ENCODE results near the gene AGBL5.

The AGBL5 gene

DNA sequence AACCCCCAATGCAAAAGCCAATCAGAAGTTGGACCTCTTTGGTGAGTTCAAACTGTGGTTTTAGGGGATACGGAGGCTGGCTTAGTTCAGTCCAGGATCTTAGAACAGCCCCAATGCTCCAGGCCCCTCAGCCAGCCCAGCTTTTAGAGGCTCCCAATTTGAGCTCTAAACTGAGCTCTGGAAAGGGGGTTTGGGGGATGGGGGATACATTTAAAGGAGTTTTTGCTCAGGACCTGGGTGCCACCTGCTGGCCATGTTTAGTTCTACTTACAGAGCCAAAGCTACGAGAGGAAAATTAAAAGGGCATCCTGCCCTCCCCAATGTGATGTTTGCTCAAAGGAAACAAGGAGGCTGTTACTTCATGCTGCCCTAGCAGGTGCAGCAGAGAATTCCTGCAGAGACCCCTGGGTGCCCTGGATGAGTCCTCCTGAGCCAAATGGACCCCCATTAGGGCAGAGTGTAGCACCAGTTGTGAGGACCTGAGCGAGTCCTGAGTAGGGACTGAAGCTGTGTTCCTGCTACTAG is 34.6 kb upstream of the AGBL5 start:
- no peak for TF ChIP-seq JUND (IDR thresholded peaks at IDR 0.05; ENCODE audit: low read depth)
- peak; percentile 38 to 72 for DNase-seq (ENCODE audit: low read depth in 1 of 2, low spot score in 1 of 2)
- in situ Hi-C loops (cut with HindIII; ENCODE audit: low pct_unique_long_range_greater_than_20kb, low sequenced_read_pairs): no loop called here

DNA sequence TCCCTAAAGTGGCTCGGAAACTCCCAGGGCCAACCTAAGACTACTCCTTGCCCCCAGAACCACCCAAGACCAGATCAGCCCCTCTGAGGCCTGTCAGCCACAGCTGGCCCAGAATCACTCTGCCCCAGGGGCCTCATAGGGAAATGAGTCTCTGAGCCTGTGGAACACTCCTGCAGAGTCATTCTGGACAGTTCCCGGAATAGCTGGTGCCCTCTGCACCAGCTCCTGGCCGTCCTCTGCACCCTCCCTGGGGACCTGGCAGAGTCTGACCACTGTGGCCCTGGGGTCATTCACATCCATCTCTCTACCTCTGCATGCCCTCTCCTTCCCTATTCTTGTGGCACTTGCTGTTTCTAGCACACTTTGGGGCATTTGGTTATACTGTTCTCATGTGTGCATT is 33.3 kb upstream of the AGBL5 start:
- in situ Hi-C loops (cut with HindIII; ENCODE audit: low pct_unique_long_range_greater_than_20kb, low sequenced_read_pairs): no loop called here
- no peak for TF ChIP-seq JUND (IDR thresholded peaks at IDR 0.05; ENCODE audit: low read depth)
- DNase-seq (ENCODE audit: low read depth in 1 of 2, low spot score in 1 of 2): no peak

DNA sequence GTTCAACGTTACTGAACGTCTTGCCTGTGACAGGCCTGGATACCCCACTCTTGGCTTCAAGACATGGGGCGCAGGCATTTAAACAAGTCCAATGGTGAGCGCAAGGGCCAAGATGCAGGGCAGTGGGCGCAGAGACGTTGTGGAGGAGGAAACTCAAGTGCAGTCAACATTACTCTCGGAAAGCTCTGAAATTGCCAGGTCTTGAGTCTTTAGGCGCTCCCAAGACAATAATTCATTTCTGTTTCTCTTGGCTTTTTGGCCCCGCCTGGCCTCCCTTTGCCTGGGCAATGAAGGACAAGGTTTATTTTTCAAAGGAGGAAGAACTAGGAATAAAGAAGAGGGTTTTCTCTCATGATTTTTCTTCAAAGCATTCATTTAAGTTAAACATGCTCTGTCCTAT is 32.0 kb upstream of the AGBL5 start:
- in situ Hi-C loops (cut with HindIII; ENCODE audit: low pct_unique_long_range_greater_than_20kb, low sequenced_read_pairs): no loop called here
- TF ChIP-seq JUND (IDR thresholded peaks at IDR 0.05; ENCODE audit: low read depth): no peak
- no peak for DNase-seq (ENCODE audit: low read depth in 1 of 2, low spot score in 1 of 2)

- TF ChIP-seq JUND (IDR thresholded peaks at IDR 0.05; ENCODE audit: low read depth): no peak
- no peak for DNase-seq (ENCODE audit: low read depth in 1 of 2, low spot score in 1 of 2)
- in situ Hi-C loops (cut with HindIII; ENCODE audit: low pct_unique_long_range_greater_than_20kb, low sequenced_read_pairs): no loop called here
Observed at GRCh38 chr2:27019931-27020855, 31.3 kb upstream of the AGBL5 start.

DNA sequence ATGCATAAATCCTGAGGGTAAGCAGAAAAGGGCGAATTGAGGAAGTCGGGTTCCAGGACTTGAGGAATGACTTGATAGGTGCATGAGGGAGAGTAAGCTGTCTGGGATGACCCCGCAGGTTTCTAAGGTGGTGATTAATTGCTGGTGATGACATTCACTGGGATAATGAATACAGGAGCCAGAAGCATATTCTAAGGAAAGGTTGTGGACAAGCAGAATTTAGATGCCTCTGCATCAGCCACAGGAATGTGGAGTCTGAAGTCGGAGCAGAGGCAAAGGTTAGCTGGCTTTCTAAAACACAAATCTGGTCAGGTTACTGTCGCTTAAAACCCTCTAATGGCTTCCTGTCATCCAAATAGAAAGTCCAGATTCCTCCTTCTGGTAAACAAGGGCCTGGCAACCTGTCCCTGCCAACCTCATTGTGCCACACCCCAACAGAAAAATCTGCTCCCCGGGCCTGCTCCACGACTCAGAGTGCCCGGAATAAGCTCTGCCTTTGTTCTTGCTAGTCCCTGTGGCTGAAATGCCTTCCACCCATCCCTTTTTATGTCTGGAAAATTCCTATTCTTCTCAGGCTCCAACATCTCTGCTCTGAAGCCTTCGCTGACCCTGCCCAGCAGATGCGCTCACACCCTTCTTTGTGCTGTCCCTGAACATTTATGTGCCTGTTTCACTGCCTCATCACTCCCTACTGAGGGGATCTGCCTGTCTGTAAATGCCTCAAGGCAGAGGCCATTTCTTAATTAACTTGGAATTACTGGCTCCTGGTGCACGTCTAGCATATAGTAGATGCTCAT is 30.0 kb upstream of the AGBL5 start:
- in situ Hi-C loops (cut with HindIII; ENCODE audit: low pct_unique_long_range_greater_than_20kb, low sequenced_read_pairs): no loop called here
- no peak for TF ChIP-seq JUND (IDR thresholded peaks at IDR 0.05; ENCODE audit: low read depth)
- DNase-seq (ENCODE audit: low read depth in 1 of 2, low spot score in 1 of 2): no peak

- no peak for TF ChIP-seq JUND (IDR thresholded peaks at IDR 0.05; ENCODE audit: low read depth)
- in situ Hi-C loops (cut with HindIII; ENCODE audit: low pct_unique_long_range_greater_than_20kb, low sequenced_read_pairs): no loop called here
Observed at GRCh38 chr2:27023740-27024139, 27.7 kb upstream of the AGBL5 start.

GRCh38 chr2:27024188-27024587 is 27.3 kb upstream of the AGBL5 start:
- no peak for TF ChIP-seq JUND (IDR thresholded peaks at IDR 0.05; ENCODE audit: low read depth)
- in situ Hi-C loops (cut with HindIII; ENCODE audit: low pct_unique_long_range_greater_than_20kb, low sequenced_read_pairs): no loop called here
- no peak for DNase-seq (ENCODE audit: low read depth in 1 of 2, low spot score in 1 of 2)

More at GRCh38 chr2:27023740-27024139, 27.7 kb upstream of the AGBL5 start:
- no peak for DNase-seq (ENCODE audit: low read depth in 1 of 2, low spot score in 1 of 2)

DNA sequence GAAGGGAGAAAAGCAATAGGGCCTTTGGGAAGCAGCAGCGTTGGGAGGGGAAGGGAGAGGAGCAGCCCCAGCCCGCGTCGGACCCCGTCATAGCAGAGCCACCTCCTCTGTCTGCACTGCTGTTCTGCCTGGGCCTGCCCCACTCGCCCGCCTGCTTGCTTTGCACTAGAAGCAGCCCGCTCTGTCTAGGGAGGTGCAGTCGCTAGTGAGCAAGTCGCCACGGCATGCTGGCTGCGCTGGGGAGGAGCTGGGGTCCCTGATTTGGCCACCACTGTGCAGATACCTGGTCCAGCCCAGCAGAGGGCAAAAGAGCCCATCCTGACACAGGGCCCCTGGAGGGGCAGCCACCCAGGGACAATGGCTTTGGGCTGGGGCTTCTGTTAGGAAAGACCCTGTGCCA is 26.7 kb upstream of the AGBL5 start:
- no peak for TF ChIP-seq JUND (IDR thresholded peaks at IDR 0.05; ENCODE audit: low read depth)
- in situ Hi-C loops (cut with HindIII; ENCODE audit: low pct_unique_long_range_greater_than_20kb, low sequenced_read_pairs): no loop called here
- no peak for DNase-seq (ENCODE audit: low read depth in 1 of 2, low spot score in 1 of 2)

GRCh38 chr2:27025281-27025800 is 26.1 kb upstream of the AGBL5 start:
- TF ChIP-seq JUND (IDR thresholded peaks at IDR 0.05; ENCODE audit: low read depth): no peak
- DNase-seq (ENCODE audit: low read depth in 1 of 2, low spot score in 1 of 2): no peak
- in situ Hi-C loops (cut with HindIII; ENCODE audit: low pct_unique_long_range_greater_than_20kb, low sequenced_read_pairs): no loop called here

DNA sequence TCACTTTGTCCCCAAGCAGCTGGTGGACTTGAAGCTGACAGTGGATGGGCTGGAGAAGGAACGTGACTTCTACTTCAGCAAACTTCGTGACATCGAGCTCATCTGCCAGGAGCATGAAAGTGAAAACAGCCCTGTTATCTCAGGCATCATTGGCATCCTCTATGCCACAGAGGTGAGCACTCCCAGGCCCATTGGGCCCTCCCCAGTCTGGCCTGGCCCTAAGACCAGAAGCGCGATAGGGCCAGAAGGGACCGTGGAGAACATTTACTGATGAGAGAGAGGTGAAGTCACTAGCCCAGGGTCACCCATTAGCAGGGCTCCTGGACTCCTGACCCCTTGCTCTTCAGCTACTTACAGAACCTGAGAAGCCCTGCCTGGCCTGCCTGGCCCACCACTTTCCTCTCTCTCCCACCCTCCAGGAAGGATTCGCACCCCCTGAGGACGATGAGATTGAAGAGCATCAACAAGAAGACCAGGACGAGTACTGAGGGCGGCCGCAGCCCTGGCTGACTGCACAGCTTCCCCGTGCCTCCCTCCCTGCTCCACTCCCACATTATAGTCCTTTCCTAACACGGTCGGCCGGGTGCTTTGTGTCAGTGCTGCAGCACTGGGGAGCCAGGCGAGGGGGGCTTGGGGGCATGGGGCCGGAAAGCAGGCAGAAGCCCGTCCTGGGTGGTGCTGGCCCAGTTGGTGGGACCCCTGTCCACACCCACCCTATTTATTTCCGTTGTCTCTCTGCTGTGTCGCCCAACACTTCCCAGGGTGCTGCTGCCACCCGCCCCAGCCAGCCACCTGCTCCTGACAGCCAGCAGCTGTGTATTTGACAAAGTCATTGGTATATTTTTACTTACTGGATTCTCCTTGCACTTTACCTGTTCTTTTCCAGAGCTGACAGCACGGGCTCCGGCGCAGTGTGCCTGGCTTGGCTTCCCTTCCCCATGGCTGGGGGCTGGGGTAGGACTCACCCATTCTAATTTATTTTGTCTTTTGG is 25.3 kb upstream of the AGBL5 start:
- no peak for TF ChIP-seq JUND (IDR thresholded peaks at IDR 0.05; ENCODE audit: low read depth)
- no peak for DNase-seq (ENCODE audit: low read depth in 1 of 2, low spot score in 1 of 2)
- in situ Hi-C loops (cut with HindIII; ENCODE audit: low pct_unique_long_range_greater_than_20kb, low sequenced_read_pairs): no loop called here

- in situ Hi-C loops (cut with HindIII; ENCODE audit: low pct_unique_long_range_greater_than_20kb, low sequenced_read_pairs): no loop called here
- DNase-seq (ENCODE audit: low read depth in 1 of 2, low spot score in 1 of 2): no peak
- no peak for TF ChIP-seq JUND (IDR thresholded peaks at IDR 0.05; ENCODE audit: low read depth)
Observed at GRCh38 chr2:27027211-27027651, 24.2 kb upstream of the AGBL5 start.

- TF ChIP-seq JUND (IDR thresholded peaks at IDR 0.05; ENCODE audit: low read depth): no peak
- in situ Hi-C loops (cut with HindIII; ENCODE audit: low pct_unique_long_range_greater_than_20kb, low sequenced_read_pairs): no loop called here
Observed at GRCh38 chr2:27029051-27029450, 22.4 kb upstream of the AGBL5 start.

More at GRCh38 chr2:27029051-27029450, 22.4 kb upstream of the AGBL5 start:
- no peak for DNase-seq (ENCODE audit: low read depth in 1 of 2, low spot score in 1 of 2)

All from T47D (cell line).